Panc1 (cell line): Measurements from ENCODE around the gene NANOS3. TPM values are rescaled to one million over a fixed set of nuclear protein-coding genes. Genes with fewer than 3 reads are reported as not detected.

Experiments
- ATAC-seq: fragments of 200-7000 bp; cut with Tn5 transposase; 2 replicates; pipeline ENCODE4 v1.9.1; 2020; ENCODE audit warnings: mild to moderate bottlenecking, moderate library complexity
- BruUV-seq: library from RNA; stranded (reverse); fragments of 400-500 nt; replicated peaks from 2 replicates; lab custom pipeline; 2021; lab: Mats Ljungman, UMichigan
- CTCF ChIA-PET: fragments of 300-600 bp; sonication (Branson Sonifier 250); formaldehyde crosslinking; loops from one replicate; lab custom pipeline; 2022; ENCODE audit warnings: antibody characterized with exemption; lab: Charles Lee
- POLR2A ChIA-PET: fragments of 300-600 bp; sonication (Branson Sonifier 250); formaldehyde crosslinking; loops from one replicate; lab custom pipeline; 2022; ENCODE audit warnings: antibody characterized with exemption; lab: Charles Lee
- DNase-seq: peaks from one replicate; pipeline ENCODE4 v3.0.0-alpha.2; 2010; ENCODE audit warnings: low read depth, low spot score
- H3K27ac ChIP-seq: 2 replicates; pipeline ENCODE4 v1.5.1; 2011; ENCODE audit warnings: mild to moderate bottlenecking, low read length, inconsistent platforms
- H3K27me3 ChIP-seq: fragments of 200-500 bp; sonication (Bioruptor generic); 2 replicates; pipeline ENCODE4 v1.6.0; 2014; ENCODE audit warnings: low read length, inconsistent platforms; ENCODE audit not compliant: control insufficient read depth, insufficient read depth
- H3K36me3 ChIP-seq: fragments of 200-500 bp; sonication (Bioruptor generic); 2 replicates; pipeline ENCODE4 v1.5.1; 2014; ENCODE audit warnings: inconsistent platforms, mild to moderate bottlenecking, low read length, moderate library complexity; ENCODE audit not compliant: control insufficient read depth, insufficient read depth
- H3K4me1 ChIP-seq: 2 replicates; pipeline ENCODE4 v1.5.1; 2011; ENCODE audit warnings: inconsistent platforms, mild to moderate bottlenecking, low read length, moderate library complexity; ENCODE audit not compliant: control insufficient read depth, insufficient read depth
- H3K4me3 ChIP-seq, 2 experiments: 2 replicates each; pipeline ENCODE4 v1.5.1; 2011 to 2012; ENCODE audit warnings: low read depth in 2 of 2, low read length in 2 of 2, mild to moderate bottlenecking in 2 of 2, inconsistent platforms in 1 of 2, moderate library complexity in 1 of 2
- H3K9me3 ChIP-seq: fragments of 200-500 bp; sonication (Bioruptor generic); 2 replicates; pipeline ENCODE4 v1.5.1; 2014; ENCODE audit warnings: low read depth, mild to moderate bottlenecking, inconsistent platforms, low read length, moderate library complexity; ENCODE audit not compliant: control insufficient read depth, insufficient read depth
- POLR2AphosphoS5 ChIP-seq: IDR thresholded peaks from 2 replicates; pipeline ENCODE4 v1.6.1; 2012; ENCODE audit warnings: mild to moderate bottlenecking, low read depth, low read length, moderate library complexity
- SIN3A ChIP-seq: IDR thresholded peaks from 2 replicates; pipeline ENCODE4 v1.6.1; 2012; ENCODE audit warnings: low read depth, mild to moderate bottlenecking, low read length, moderate library complexity, borderline replicate concordance; ENCODE audit not compliant: insufficient read depth
- TCF7L2 ChIP-seq: IDR thresholded peaks from 2 replicates; pipeline ENCODE4 v1.6.1; 2011; ENCODE audit warnings: mild to moderate bottlenecking, low read depth, low read length, inconsistent platforms
- in situ Hi-C: cut with HindIII; loops from 2 replicates; pipeline ENCODE4 v1.10.0; 2016; ENCODE audit warnings: low sequenced_read_pairs, low pct_unique_long_range_greater_than_20kb
- intact Hi-C: fragments of 100-400 bp; cut with micrococcal nuclease; formaldehyde crosslinking; loops from one replicate; pipeline ENCODE4 v1.10.0; 2022; ENCODE audit not compliant: unreplicated experiment
- total RNA-seq: library from RNA; stranded (reverse); gene quantifications from one replicate; pipeline ENCODE4 v1.2.1, GENCODE V29; 2021; ENCODE audit not compliant: unreplicated experiment
- TF ChIP-seq, protein P1 (sequence below), 2 experiments: IDR thresholded peaks; 2 replicates each; pipeline ENCODE4 v1.6.1; 2011 to 2012; ENCODE audit warnings: low read depth in 2 of 2, control low read depth in 1 of 2, low read length in 1 of 2, mild to moderate bottlenecking in 1 of 2, moderate library complexity in 1 of 2; ENCODE audit not compliant: insufficient read depth in 1 of 2
- TF ChIP-seq, protein P2 (sequence below): fragments of 450-650 bp; IDR thresholded peaks from 2 replicates; pipeline ENCODE4 v1.5.1; 2017; ENCODE audit warnings: mild to moderate bottlenecking

NANOS3 gene
- total RNA-seq, 1 experiment from 2014 or later = 0.33 TPM

DNA sequence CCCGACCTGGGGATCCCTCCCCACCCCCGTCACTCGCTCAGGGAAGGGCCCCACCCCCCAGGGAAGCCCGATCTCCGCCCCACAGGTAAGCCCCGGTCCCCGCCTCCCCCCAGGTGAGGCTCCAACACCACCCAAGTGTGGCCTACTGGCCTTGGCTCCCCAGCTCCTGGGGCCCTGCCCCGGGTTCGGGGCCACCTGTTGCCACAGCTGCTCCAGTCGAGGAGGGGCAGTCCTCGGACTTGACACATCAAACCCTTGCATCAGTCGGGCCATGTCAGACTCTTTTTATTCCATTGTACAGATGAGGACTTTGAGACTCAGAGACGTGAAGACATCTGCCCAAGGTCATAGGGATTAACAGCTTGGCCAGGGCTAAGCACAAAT lies 29.6 kb downstream of the NANOS3 start:
- no peaks in the 10 kb centered on the region for H3K27me3 ChIP-seq
- peak; percentile 49 for ATAC-seq
- DNase-seq = no peak
- H3K36me3 ChIP-seq = no peaks in the 10 kb centered on the region; the same call in 1 of the 2 replicates
- H3K4me1 ChIP-seq = no peaks in the 10 kb centered on the region
- CTCF ChIA-PET = no interaction called here
- peak overlapping the region; percentile 8 for H3K27ac ChIP-seq
- POLR2A ChIA-PET = no interaction called here
- H3K9me3 ChIP-seq = no peaks in the 10 kb centered on the region
- TF ChIP-seq, protein P1, sequence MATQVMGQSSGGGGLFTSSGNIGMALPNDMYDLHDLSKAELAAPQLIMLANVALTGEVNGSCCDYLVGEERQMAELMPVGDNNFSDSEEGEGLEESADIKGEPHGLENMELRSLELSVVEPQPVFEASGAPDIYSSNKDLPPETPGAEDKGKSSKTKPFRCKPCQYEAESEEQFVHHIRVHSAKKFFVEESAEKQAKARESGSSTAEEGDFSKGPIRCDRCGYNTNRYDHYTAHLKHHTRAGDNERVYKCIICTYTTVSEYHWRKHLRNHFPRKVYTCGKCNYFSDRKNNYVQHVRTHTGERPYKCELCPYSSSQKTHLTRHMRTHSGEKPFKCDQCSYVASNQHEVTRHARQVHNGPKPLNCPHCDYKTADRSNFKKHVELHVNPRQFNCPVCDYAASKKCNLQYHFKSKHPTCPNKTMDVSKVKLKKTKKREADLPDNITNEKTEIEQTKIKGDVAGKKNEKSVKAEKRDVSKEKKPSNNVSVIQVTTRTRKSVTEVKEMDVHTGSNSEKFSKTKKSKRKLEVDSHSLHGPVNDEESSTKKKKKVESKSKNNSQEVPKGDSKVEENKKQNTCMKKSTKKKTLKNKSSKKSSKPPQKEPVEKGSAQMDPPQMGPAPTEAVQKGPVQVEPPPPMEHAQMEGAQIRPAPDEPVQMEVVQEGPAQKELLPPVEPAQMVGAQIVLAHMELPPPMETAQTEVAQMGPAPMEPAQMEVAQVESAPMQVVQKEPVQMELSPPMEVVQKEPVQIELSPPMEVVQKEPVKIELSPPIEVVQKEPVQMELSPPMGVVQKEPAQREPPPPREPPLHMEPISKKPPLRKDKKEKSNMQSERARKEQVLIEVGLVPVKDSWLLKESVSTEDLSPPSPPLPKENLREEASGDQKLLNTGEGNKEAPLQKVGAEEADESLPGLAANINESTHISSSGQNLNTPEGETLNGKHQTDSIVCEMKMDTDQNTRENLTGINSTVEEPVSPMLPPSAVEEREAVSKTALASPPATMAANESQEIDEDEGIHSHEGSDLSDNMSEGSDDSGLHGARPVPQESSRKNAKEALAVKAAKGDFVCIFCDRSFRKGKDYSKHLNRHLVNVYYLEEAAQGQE (IDR thresholded peaks at IDR 0.05; ENCODE audit: insufficient read depth in 1 of 2, low read depth in 2 of 2, low read length in 1 of 2) = no peak
- no peak for TF ChIP-seq POLR2AphosphoS5
- TF ChIP-seq TCF7L2 = no peak
- no peak for TF ChIP-seq SIN3A
- TF ChIP-seq, protein P2, sequence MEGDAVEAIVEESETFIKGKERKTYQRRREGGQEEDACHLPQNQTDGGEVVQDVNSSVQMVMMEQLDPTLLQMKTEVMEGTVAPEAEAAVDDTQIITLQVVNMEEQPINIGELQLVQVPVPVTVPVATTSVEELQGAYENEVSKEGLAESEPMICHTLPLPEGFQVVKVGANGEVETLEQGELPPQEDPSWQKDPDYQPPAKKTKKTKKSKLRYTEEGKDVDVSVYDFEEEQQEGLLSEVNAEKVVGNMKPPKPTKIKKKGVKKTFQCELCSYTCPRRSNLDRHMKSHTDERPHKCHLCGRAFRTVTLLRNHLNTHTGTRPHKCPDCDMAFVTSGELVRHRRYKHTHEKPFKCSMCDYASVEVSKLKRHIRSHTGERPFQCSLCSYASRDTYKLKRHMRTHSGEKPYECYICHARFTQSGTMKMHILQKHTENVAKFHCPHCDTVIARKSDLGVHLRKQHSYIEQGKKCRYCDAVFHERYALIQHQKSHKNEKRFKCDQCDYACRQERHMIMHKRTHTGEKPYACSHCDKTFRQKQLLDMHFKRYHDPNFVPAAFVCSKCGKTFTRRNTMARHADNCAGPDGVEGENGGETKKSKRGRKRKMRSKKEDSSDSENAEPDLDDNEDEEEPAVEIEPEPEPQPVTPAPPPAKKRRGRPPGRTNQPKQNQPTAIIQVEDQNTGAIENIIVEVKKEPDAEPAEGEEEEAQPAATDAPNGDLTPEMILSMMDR = no peak
- in situ Hi-C loops = no loop called here
- no TSS peak for BruUV-seq
- peak overlapping the region; percentile 67 to 68 for H3K4me3 ChIP-seq
- intact Hi-C loops = no loop called here

DNA sequence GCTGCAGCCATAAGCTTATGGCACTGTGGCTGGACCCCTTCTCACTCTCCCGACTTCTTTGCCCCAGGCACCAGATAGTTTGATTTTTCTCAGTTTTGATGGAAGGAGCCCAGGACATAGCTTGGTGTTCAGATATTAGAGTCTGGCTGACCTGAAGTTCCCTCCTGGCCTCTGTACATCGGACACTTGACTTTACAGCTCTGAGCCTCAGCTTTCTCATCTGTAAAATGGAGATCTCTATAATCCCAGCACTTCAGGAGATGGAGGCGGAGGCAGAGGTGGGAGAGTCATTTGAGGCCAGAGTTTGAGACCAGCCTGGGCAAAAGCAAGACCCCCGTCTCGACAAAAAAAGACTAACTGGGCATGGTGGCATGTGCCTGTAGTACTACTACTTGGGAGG lies 30.0 kb downstream of the NANOS3 start:
- H3K36me3 ChIP-seq = no peaks in the 10 kb centered on the region; the same call in 1 of the 2 replicates
- POLR2A ChIA-PET = no interaction called here
- CTCF ChIA-PET = no interaction called here
- H3K4me3 ChIP-seq = peak overlapping the region; percentile 67 to 68
- no peaks in the 10 kb centered on the region for H3K27me3 ChIP-seq
- ATAC-seq (no peak), DNase-seq (no peak)
- H3K27ac ChIP-seq = peak overlapping the region; percentile 8; the same call in 1 of the 2 replicates
- intact Hi-C loops = no loop called here
- in situ Hi-C loops = no loop called here
- no peaks in the 10 kb centered on the region for H3K9me3 ChIP-seq
- no TSS peak for BruUV-seq
- H3K4me1 ChIP-seq = no peaks in the 10 kb centered on the region
- TF ChIP-seq, protein P1 (IDR thresholded peaks at IDR 0.05; ENCODE audit: insufficient read depth in 1 of 2, low read depth in 2 of 2, low read length in 1 of 2) = no peak
- TF ChIP-seq POLR2AphosphoS5 = no peak
- TF ChIP-seq SIN3A = no peak
- no peak for TF ChIP-seq TCF7L2
- TF ChIP-seq, protein P2 = no peak
